ENCODE measurements around the gene HDAC7.

DNA sequence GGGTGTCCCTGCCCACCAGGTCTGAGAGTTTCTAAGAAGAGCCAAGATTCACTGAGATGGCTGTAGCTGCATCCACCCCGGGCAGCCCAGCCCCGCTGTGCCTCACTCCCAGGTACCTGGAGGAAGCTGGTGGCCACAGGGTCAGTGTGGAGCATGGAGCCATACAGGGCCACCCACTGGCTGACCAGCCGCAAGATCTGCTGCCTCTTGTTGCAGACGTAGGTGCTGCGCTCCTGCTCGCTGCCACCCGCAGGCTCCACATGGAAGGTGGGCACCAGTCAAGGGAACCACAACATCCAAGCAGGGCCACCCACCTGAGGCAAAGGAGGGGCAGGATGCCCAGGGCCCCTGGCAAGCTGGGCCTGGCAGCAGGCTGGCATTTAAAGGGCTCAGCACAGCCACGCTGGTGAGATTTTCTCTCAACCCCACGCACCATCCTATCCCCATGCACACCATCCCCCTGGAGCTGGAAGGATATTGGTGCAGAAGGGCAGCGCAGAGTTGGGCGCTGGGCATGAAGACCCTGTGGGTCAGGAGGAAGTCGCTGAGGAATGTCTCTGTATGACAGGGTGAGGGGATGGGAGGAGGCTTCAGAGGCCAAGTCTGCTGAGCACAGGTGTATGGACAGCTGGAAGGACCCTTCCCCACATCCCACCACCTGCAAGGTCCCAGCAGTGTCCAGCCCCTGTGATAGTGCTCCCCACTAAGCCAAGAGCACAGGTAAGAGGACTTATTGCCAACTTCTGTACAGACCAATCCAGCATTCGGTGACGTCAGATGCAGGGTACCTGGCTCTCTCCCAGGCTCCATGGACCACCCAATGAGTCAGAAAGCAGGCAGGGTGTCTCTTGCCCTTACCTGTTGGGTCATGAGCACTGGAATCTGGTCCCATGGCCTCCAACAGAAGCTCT, 71.9 kb downstream of the HDAC7 start:
- TF ChIP-seq, protein P1, sequence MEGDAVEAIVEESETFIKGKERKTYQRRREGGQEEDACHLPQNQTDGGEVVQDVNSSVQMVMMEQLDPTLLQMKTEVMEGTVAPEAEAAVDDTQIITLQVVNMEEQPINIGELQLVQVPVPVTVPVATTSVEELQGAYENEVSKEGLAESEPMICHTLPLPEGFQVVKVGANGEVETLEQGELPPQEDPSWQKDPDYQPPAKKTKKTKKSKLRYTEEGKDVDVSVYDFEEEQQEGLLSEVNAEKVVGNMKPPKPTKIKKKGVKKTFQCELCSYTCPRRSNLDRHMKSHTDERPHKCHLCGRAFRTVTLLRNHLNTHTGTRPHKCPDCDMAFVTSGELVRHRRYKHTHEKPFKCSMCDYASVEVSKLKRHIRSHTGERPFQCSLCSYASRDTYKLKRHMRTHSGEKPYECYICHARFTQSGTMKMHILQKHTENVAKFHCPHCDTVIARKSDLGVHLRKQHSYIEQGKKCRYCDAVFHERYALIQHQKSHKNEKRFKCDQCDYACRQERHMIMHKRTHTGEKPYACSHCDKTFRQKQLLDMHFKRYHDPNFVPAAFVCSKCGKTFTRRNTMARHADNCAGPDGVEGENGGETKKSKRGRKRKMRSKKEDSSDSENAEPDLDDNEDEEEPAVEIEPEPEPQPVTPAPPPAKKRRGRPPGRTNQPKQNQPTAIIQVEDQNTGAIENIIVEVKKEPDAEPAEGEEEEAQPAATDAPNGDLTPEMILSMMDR (IDR thresholded peaks at IDR 0.05), result no peak
- TF ChIP-seq POLR2A (IDR thresholded peaks at IDR 0.05), result no peak

Measured in tibial nerve (tissue), 3 donors.